Dermis microvascular lymphatic vessel endothelial cell (primary cell): ENCODE measurements around the gene CRB1. TPM values are rescaled to one million over a fixed set of nuclear protein-coding genes. Genes with fewer than 3 reads are reported as not detected.

Experiments used
- DNase-seq, 2 donors: peaks; one replicate each; pipeline versions ENCODE4 v3.0.0 to v3.0.0-alpha.2; 2010; ENCODE audit warnings: low read depth in 2 of 2
- total RNA-seq: library from RNA; depleted of rRNA; stranded (reverse); fragments of >200 nt; gene quantifications from 2 replicates; pipeline ENCODE4 v1.2.1, GENCODE V29; 2014

Gene CRB1
- total RNA-seq: under 0.01 TPM in 1 of 2 replicates, not detected in the other

DNA sequence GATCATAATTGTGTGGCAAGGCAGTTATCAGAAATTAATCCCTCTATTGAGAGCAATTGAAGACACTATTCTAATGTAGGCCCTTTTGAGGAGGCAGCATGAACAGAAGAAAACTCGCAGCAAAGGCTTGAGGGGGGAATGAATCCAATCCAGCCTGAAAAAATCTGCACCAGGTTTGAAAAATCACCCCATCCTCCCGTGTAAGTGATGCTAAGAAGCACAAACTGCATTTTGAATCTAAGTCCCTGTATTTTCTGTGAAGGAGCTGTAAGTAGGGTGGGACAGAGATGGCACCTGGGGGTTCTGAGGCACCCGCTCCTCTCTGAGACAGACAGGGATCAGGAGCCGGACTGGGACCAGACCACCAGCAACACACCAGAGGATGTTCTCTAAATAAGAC, at the start of gene CRB1:
Gene CRB1, plus strand, starts transcription at position 241 of the 400 bp plus-strand sequence. CDS start 161 bp downstream, outside the sequence.
- DNase-seq: no peak

DNA sequence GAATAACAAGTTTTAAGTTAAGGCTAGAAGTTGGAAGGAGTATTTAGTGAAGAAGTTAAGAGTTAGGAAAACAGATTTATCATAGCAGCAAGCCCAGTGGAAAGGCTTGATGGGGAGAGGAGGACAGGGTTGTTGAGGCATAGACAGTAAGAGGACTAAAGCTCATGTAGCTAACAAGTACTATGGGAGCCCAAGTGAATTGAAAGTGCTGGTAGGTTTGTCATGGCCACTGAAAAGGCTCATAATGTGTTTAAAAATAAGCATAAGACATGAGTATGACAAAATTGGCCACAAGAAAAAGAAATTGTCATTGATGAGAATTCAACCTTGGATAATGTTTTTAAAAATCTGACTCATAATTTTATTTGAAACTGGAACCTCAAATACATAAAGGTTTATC, 49.2 kb upstream of the CRB1 start:
- no peak for DNase-seq

DNA sequence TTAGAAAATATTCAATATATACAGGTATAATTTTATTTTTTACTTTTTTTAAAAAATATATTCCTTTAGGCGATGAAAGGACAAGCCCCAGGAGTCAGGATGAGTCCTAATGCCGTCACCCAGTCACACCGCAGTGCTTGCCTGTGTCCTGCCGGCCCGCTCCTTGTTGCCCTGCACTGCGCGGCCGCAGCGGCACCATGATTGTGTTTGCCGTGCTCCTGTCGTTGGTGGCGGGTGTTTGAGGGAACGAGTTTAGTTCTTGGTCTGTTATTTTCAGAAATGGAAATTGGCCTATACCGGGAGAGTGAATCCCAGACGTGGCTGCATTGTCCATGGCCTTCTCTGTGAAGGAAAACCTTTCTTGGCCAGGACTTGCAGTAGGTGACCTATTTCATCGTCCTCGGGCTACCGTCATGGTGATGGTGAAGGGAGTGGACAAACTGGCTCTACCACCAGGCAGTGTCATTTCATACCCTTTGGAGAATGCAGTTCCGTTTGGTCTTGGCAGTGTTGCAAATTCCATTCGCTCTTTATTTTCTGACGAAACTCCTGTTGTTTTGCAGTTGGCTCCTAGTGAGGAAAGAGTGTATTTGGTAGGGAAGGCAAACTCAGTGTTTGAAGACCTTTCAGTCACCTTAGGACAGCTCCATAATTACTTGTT, 45.9 kb upstream of the CRB1 start:
- DNase-seq: no peak

DNA sequence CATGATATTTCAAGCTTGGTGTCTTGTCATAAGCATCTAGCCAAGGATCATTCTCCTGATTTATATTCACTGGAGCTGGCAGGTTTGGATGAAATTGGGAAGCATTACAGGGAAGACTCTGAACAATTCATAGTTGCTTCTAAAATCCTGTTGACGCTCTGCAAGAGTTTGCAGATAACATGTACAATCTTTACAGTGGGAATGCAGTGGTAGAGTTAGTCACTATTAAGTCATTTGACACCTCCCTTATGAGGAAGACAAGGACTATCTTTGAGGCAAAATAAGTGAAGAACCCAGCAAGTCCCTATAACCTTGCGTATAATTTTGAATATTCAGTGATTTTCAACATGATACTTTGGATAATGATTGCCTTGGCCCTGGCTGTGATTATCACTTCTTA, 45.3 kb upstream of the CRB1 start:
- no peak for DNase-seq

DNA sequence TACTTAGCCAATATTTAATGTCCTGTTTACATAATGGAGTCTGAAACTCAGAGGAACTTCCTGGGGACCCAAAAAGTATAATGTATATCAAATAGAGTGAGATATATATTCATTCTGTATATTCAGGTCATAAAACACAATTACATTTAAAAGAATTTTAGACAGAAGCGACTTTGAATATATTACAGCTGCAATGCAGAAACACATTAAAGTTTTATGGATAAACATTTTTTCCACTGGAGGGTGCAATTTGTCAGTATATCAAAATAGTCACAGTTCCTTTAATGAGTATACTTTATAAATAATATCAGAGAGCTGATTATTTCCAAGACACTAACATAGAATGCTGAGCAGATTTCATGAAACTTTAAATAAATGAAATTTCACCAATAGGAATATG, 43.9 kb upstream of the CRB1 start:
- DNase-seq: no peak

DNA sequence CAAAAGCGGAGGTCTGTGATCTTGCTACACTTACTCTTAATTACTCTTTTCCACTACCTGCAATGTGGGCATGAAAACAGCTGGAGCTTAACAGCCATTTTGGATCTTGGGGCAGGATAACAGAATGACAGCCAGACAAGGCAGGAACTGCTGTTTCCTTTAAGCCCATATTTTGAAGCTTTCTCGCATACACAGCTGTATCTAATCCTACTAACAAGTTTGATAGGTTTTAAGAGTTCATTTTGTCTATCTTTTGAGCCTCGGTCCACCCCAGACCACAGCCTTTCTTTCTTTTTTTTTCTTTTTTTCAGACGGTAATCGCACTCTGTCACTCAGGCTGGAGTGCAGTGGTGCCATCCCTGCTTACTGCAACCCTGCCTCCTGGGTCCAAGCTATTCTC, 42.4 kb upstream of the CRB1 start:
- DNase-seq: no peak

DNA sequence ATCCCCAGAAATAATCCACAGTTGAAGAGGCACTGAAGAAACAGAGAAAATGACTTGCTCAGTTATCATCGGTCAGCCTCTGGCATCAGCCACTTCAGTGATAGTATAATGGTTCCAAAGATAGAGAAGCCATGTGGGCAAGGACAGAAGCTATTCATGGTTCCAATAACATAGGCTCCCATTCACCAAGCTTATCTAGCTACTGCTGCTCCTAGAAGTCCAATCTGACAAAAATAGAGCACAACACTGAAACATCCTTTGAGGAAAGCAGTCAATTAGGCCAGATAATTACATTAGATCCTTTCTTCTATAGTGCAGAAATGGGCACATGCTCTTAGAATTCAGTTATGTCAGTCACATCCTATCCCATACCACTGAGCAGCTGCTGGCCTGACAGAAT, 33.5 kb upstream of the CRB1 start:
- no peak for DNase-seq

DNA sequence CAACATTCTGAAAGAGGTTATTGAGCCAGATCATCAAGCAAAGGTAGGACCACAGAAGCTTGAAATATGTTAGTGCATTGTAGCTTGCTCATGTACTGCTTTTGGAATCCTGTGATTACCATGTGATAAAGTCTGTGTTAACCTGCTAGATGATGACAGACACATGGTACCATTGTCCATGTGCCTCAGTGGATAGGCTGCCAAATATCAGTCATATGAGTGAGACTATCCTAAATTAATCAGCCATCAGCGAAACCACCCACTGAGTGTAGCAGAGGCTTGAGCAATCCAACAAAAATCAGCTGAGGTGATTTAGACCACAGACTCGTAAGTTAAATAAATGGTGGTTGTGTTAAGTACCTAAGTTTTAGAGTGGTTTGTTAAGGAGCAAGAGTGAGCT, 32.7 kb upstream of the CRB1 start:
- no peak for DNase-seq

DNA sequence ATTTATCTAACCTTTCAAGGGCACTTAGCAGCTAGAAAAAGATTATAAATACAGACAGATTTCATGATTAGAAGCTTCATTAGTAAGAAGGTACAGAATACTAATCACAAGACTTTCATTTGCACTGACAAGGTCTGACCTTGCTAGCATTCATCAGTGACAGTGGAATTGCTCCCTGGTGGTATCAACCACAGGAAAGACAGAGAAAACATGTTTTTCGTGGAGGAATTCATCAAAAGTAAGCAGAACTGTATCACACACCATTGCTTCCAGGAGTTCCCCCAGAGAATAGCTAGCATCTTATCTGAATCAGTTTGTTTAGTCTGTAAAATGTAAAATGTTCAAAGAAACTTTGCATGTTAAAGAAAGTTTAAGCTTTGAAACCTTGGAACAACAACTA, 20.6 kb upstream of the CRB1 start:
- no peak for DNase-seq

DNA sequence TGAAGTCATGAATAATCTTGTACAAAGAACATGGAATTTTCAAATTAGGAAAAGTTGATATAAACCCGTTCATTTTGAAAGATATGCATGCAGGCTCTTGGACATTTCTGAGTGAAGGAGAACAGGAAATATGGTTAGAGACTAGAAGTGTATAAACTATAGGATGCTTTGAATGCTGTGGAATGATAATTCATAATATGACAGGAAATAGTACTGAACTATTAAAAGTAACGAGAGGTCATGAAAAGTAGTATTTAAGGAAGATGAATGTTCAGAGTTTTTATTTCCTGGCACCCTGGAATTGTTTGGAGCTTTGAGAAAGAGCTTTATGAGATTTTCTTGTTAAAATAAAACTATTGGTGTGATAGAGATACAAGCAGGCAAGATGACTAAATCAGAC, 18.7 kb upstream of the CRB1 start:
- DNase-seq: no peak

DNA sequence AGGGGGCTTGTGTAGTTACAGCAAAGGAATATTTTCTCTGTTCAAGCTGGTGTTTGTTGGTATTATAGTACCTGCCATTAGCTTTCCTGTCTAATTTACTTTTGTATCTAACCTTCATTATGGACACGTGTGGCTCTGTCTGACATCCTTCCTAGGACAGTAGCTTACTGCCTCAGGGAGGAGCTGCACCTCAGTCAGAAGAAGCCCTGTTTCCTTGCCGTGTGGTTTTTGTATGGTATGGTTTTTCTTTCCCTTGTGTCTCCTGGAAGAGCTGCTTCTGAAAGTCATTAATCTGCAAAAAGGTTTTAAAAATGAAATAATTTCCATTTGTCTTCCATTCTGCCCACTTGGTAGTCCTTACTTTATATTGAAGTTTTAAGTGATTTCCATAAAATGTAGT, 17.4 kb upstream of the CRB1 start:
- no peak for DNase-seq

DNA sequence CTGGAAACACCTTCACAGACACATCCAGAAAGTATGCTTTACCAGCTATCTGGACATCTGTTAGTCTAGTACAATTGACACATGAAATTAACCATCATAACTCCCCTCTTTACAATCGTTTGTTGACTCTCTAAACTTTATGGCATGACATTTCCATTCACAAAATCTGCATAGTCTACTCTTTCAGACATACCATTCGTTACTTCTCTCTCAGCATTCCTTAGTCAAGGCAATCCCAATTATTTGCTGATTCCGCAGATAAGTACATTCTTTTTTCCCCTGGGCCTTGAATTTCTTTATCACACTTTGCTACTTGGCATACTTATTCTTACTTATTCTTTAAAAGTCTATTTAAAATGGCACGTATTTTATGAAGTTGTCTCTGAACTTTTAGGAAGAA, 15.1 kb upstream of the CRB1 start:
- DNase-seq: no peak

DNA sequence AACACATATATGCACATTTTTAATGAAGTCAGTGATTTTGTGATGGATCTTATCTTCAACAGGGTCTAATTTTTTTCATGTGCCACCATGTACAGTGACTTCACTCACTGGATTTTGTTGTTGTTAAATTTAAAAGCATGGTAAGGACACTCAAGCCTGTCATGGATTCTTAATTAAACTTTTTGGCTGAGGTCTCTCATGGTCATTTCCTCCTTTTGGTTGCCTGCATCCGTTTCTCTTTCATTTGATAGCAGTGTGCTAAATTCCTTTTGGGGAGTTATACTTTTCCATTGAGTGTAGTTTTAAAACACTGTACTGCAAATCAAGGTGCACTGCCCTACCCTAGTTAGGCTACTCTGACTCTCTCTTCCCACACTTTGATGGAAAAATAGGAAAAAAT, 13.2 kb upstream of the CRB1 start:
- no peak for DNase-seq

DNA sequence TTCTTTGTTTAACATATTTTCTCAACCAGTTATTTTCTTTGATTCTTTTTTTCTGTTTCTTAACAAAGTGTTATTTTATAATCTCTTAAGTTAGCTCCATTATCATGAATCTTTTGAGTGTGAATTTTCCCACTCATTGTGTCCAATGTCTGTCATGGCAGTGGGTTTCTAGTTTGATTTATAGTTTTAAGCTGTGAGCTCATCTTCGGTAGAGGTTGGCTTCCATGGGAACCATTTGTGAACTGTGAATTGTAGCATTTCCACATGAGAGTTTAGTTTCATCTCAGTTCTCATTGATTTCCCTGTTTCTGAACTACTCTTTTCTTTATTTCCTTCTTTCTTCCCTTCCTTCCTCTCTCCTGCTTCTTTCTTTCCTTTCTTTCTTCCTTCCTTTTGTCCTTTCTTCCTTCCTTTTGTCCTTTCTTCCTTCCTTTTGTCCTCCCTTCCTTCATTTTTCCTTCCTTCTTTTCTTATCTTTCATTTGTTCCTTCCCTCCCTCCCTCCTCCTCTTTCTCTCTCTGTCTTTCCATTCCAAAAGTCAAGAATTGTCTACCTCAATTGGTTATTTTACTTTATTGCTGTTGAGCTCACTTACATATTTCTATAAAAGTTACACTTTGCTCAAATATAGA, 3.0 kb upstream of the CRB1 start:
- no peak for DNase-seq

DNA sequence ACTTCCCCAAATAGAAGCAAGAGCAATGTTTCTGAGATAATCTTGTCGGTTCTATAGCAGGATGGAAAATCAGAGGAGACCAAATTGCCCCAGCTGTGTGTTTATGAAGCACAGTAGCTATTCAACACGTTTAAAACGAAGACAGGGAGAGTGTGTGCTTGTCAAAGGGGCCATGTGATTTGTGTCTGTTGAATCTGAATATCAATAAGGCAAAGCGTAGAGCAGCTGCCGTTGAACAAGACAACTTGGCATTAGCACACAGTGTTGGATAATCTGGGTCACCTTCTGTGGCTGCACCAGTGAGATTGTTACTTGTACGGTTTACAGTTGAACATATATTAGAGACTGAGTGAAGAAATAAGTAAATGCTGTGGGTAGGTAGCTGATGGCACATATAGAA, 1.0 kb downstream of the CRB1 start:
- no peak for DNase-seq

DNA sequence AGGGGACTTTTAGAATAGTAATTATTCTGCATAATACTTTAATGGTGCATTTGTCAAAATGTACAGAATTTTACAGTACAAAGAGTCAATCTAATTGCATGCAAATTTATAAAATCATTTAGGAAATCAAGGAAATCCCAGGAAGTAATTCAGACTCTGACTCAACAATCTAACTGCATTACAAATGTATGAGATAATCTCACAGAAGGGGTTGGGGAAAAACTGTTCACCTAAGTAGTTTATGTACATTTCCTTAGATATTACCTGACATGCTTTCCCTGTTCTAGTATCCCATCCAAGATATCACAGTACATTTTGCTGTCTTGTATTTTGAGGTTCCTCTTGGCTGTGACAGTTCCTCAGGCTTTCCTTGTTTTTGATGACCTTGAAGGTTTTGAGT, 4.7 kb downstream of the CRB1 start:
- DNase-seq: no peak

DNA sequence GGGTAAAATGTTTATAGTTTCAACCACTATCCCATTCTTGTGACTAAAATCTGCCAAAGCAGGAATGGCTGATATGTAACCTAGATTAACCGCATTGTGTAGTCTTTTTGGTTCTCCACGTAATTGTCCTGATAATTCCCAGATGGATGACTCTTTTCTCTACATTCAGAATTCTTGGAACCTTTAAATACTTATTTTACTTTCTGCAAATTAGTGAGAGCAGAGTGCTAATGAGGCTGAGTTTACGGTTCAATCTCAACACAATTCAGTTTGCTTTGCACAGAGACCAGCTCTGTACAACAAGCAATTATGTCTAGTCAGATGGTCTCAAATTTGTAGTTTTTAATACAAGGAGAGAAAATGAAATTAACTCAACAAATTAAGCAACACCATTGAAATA, 9.1 kb downstream of the CRB1 start:
- DNase-seq: no peak

DNA sequence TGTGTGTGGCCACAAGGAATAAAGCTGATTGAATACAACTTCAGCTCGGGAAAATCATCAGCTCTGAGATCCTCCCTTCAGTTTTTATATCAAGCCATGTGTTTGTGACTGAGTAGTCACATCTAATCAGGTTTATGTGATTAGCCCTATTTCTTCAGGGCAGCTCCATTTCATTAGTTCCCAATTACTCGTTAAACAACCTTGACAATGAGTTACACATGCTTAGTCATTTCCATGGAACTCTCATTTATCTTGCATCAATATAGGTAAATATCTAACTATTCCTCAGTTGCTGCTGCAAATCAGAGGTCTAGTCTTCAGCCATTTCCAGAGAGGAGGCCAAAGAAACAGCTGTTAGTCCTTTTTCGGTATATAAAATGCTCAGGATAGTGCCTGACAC, 16.3 kb downstream of the CRB1 start:
- no peak for DNase-seq

DNA sequence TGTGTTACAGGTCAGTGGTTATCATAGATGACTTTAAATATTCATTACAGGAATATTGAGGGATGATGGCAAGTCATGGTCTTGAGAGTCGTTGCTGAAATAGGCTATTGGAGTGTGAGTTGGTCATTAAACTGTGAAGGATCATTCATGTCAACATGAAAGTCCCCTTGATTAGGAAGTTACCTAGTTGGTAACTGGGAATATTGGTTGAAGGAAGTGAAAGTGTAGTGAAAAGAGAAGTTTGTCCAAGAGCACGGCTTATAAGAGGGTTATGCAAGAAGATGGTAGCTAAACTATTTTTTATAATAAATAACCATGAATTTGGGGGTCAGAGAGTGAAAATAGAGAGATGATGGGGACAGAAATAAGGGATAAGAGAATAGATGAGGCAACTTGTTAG, 16.9 kb downstream of the CRB1 start:
- DNase-seq: no peak

DNA sequence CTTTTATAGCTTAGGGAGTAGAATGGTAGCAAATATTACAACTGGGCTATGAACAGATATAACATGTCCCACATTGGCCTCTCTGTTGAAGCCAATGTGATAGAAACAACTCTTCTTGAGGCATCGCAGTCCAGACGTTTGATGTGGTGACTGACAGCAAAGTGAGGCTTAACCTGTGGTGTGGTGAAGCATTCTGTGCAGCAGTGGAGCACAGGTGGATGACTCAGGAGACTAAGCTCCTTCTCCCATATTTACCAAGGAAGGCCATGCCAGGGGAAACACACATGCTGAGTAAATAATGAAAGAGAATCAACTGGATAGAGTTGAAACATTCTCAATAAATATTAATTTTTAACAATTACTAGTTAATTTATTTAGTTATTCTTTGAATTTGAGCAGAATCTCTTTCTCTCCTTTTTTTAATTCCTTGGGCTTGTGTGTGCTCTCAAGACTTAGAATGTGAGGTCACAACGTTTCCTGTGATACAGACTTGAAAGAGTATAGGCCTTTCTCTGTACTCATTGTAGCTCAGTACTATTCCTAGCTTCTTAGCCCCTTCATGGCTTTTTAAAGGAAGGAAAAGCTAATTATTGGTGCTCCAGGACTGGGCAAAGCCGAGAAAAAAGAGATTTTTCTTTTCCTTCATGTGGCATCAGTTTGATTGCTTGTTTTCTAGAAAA, 17.6 kb downstream of the CRB1 start:
- no peak for DNase-seq

DNA sequence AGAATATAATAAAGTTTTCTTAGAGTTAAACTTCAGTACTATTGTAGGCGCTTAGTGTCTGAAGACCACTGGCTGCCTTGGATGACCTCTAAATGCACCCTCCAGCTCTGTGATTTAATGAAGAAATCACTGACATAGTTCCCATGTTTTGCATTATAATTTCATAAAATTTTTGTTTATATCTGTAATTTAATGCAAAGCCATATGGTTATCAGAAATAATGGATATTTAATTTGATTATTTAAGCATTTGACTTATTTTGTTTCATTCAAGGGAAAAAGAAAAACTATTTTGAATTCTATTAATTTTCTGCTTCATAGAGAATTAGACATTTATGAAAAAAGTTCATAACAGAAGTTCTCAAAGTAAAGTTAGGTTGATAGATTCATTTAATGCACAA, 18.6 kb downstream of the CRB1 start:
- no peak for DNase-seq

DNA sequence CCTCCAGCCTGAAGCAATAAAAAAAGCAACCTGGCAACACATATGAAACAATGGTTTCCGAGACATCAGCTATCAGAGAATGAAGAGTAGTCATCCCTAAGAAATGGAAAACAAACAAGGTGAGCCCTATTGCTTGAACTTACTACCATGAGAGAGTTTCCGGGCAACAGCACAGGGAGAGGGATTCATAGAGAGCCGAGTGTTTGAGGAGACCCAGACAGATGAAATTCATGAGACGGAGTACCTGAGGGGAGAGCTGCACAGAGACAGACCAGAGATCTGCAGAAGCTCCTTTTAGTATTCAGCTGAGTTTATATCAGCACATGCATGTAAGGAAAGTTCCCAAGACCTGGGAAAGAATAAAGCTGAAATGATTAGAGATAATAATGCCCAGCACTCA, 19.8 kb downstream of the CRB1 start:
- DNase-seq: no peak

DNA sequence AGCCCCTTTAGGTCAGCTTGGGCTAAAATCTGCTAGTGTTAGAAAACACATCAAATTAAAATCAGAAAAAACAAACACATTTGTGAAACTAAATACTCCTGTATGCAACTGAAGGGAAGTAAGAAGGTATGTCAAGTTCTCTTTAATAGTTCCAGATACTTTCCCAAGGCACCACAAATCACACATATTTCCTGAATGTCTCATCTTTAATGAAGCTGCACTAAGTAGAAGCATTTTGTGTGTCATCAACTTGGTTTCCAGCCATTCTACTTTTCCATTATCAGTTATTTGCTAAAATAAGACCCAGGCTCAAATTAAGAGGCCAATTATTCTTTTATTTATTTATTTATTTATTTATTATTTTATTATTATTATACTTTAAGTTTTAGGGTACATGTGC, 34.7 kb downstream of the CRB1 start:
- DNase-seq: no peak
